IMR-90 (cell line): ENCODE measurements around the gene CD9. TPM values are rescaled to one million over a fixed set of nuclear protein-coding genes. Genes with fewer than 3 reads are reported as not detected.

Source experiments
- ATAC-seq: fragments of 200-7000 bp; cut with Tn5 transposase; 2 replicates; pipeline ENCODE4 v1.9.1; 2020; ENCODE audit warnings: low read depth, mild to moderate bottlenecking, moderate library complexity
- BruUV-seq: library from RNA; stranded (reverse); fragments of 400-500 nt; replicated peaks from 2 replicates; lab custom pipeline; 2021; lab: Mats Ljungman, UMichigan
- CTCF ChIA-PET: fragments of 300-600 bp; formaldehyde crosslinking; extraction: SDS; loops from one replicate; lab custom pipeline; 2021; ENCODE audit warnings: antibody characterized with exemption; lab: Yijun Ruan, JAX
- POLR2A ChIA-PET: fragments of 300-600 bp; sonication (Branson Sonifier 250); formaldehyde crosslinking; loops from one replicate; lab custom pipeline; 2022; ENCODE audit warnings: antibody characterized with exemption; ENCODE audit not compliant: unreplicated experiment; lab: Charles Lee
- DNase-seq: peaks from one replicate; pipeline ENCODE4 v3.0.0; 2013
- H2AFZ ChIP-seq: replicated peaks from 2 replicates; pipeline ENCODE3; 2013; ENCODE audit warnings: low read length, mild to moderate bottlenecking; ENCODE audit not compliant: poor library complexity
- H2AK5ac ChIP-seq: 2 replicates; pipeline ENCODE4 v1.6.1; 2013; ENCODE audit warnings: low read depth, low read length, inconsistent platforms
- H2AK9ac ChIP-seq: replicated peaks from 2 replicates; pipeline ENCODE3; 2013; ENCODE audit warnings: mild to moderate bottlenecking, low read depth, low read length, moderate library complexity; ENCODE audit not compliant: poor library complexity
- H2BK120ac ChIP-seq: 2 replicates; pipeline ENCODE4 v1.6.1; 2013; ENCODE audit warnings: low read depth, low read length, inconsistent platforms
- H2BK15ac ChIP-seq: 3 replicates; pipeline ENCODE4 v1.6.1; 2013; ENCODE audit warnings: low read depth, low read length, inconsistent platforms
- H2BK20ac ChIP-seq: 2 replicates; pipeline ENCODE4 v1.6.1; 2013; ENCODE audit warnings: low read depth, mild to moderate bottlenecking, inconsistent platforms, low read length, moderate library complexity
- H2BK5ac ChIP-seq: 2 replicates; pipeline ENCODE4 v1.6.1; 2013; ENCODE audit warnings: mild to moderate bottlenecking, low read depth, low read length, inconsistent platforms; ENCODE audit not compliant: poor library complexity, severe bottlenecking
- H3K14ac ChIP-seq: replicated peaks from 2 replicates; pipeline ENCODE4 v1.6.1; 2013; ENCODE audit warnings: low read depth, low read length, inconsistent platforms
- H3K18ac ChIP-seq: 2 replicates; pipeline ENCODE4 v1.6.1; 2013; ENCODE audit warnings: low read depth, low read length, control low read depth
- H3K23ac ChIP-seq: 2 replicates; pipeline ENCODE4 v1.6.1; 2013; ENCODE audit warnings: low read depth, low read length, inconsistent platforms
- H3K27ac ChIP-seq: 2 replicates; pipeline ENCODE4 v1.5.1; 2013; ENCODE audit warnings: mild to moderate bottlenecking, control low read depth, low read length; ENCODE audit not compliant: insufficient read depth
- H3K27me3 ChIP-seq: 2 replicates; pipeline ENCODE4 v1.6.1; 2013; ENCODE audit warnings: low read length; ENCODE audit not compliant: control insufficient read depth, insufficient read depth
- H3K36me3 ChIP-seq: 2 replicates; pipeline ENCODE4 v1.6.1; 2013; ENCODE audit warnings: low read length, mixed read lengths; ENCODE audit not compliant: control insufficient read depth, insufficient read depth
- H3K4ac ChIP-seq: 2 replicates; pipeline ENCODE4 v1.6.1; 2013; ENCODE audit warnings: low read depth, low read length, inconsistent platforms
- H3K4me1 ChIP-seq: 2 replicates; pipeline ENCODE4 v1.6.1; 2013; ENCODE audit warnings: low read length, mixed read lengths; ENCODE audit not compliant: control insufficient read depth, insufficient read depth
- H3K4me2 ChIP-seq: 2 replicates; pipeline ENCODE4 v1.6.1; 2013; ENCODE audit warnings: low read depth, mild to moderate bottlenecking, control low read depth, low read length, moderate library complexity
- H3K4me3 ChIP-seq: 2 replicates; pipeline ENCODE4 v1.5.1; 2013; ENCODE audit warnings: low read depth, mild to moderate bottlenecking, control low read depth, low read length, moderate library complexity; ENCODE audit not compliant: insufficient read depth
- H3K56ac ChIP-seq: 2 replicates; pipeline ENCODE4 v1.6.1; 2013; ENCODE audit warnings: low read length, inconsistent platforms; ENCODE audit not compliant: insufficient read depth; ENCODE audit errors: extremely low read depth
- H3K79me1 ChIP-seq, 2 experiments: 2 replicates each; pipeline ENCODE4 v1.6.1; 2013; ENCODE audit warnings: low read length in 2 of 2, inconsistent platforms in 1 of 2, low read depth in 1 of 2
- H3K9ac ChIP-seq: 2 replicates; pipeline ENCODE4 v1.6.1; 2013; ENCODE audit warnings: low read depth, low read length, control low read depth
- H3K9me1 ChIP-seq: 2 replicates; pipeline ENCODE4 v1.6.1; 2013; ENCODE audit warnings: low read length, inconsistent platforms; ENCODE audit not compliant: insufficient read depth
- H3K9me3 ChIP-seq: 2 replicates; pipeline ENCODE4 v1.6.1; 2013; ENCODE audit warnings: low read length; ENCODE audit not compliant: control insufficient read depth, insufficient read depth
- H4K20me1 ChIP-seq: 2 replicates; pipeline ENCODE4 v1.6.1; 2013; ENCODE audit warnings: low read length, inconsistent platforms; ENCODE audit not compliant: insufficient read depth
- H4K5ac ChIP-seq: 2 replicates; pipeline ENCODE4 v1.6.1; 2013; ENCODE audit warnings: mild to moderate bottlenecking, low read depth, low read length, control low read depth
- H4K8ac ChIP-seq, 2 experiments: 2 replicates each; pipeline ENCODE4 v1.6.1; 2013; ENCODE audit warnings: low read depth in 2 of 2, low read length in 2 of 2, control low read depth in 1 of 2, inconsistent platforms in 1 of 2
- H4K91ac ChIP-seq: 2 replicates; pipeline ENCODE4 v1.6.1; 2013; ENCODE audit warnings: low read depth, low read length, inconsistent platforms; ENCODE audit not compliant: insufficient read depth
- CEBPB ChIP-seq: IDR thresholded peaks from 2 replicates; pipeline ENCODE4 v1.6.1; 2012; ENCODE audit warnings: low read depth, low read length, improper control_type of control experiment
- CHD1 ChIP-seq: IDR thresholded peaks from 2 replicates; pipeline ENCODE4 v1.6.1; 2012; ENCODE audit warnings: low read depth, low read length, improper control_type of control experiment
- FOS ChIP-seq: fragments of 150-350 bp; IDR thresholded peaks from 2 replicates; pipeline ENCODE4 v1.6.1; 2016; ENCODE audit warnings: low read depth, low read length
- MAFK ChIP-seq: IDR thresholded peaks from 2 replicates; pipeline ENCODE4 v1.6.1; 2012; ENCODE audit warnings: low read depth, low read length, improper control_type of control experiment
- POLR2A ChIP-seq: IDR thresholded peaks from 2 replicates; pipeline ENCODE4 v1.6.1; 2012; ENCODE audit warnings: mild to moderate bottlenecking, low read depth, low read length
- RAD21 ChIP-seq: IDR thresholded peaks from 2 replicates; pipeline ENCODE4 v1.6.1; 2012; ENCODE audit warnings: low read length, improper control_type of control experiment
- RCOR1 ChIP-seq: IDR thresholded peaks from 2 replicates; pipeline ENCODE4 v1.6.1; 2012; ENCODE audit warnings: mild to moderate bottlenecking, low read length, improper control_type of control experiment; ENCODE audit not compliant: insufficient replicate concordance
- RFX5 ChIP-seq: IDR thresholded peaks from 2 replicates; pipeline ENCODE4 v1.8.0; 2012; ENCODE audit warnings: low read depth, mild to moderate bottlenecking, low read length, moderate library complexity
- WGBS, 2 experiments: methylation state at CpG; one replicate each; pipeline versions ENCODE4 v1.1.5 to v1.1.7; 2013; ENCODE audit warnings: missing lambda C conversion rate in 2 of 2; ENCODE audit not compliant: insufficient read length in 1 of 2; ENCODE audit errors: extremely low coverage in 2 of 2; 5-methylcytosine and 5-hydroxymethylcytosine counted together
- dilution Hi-C: fragments of 300-500 bp; cut with HindIII; formaldehyde crosslinking; loops from one replicate; pipeline ENCODE4 v1.14.3; 2018; ENCODE audit warnings: low sequenced_read_pairs; ENCODE audit not compliant: unreplicated experiment
- in situ Hi-C: fragments of 300-500 bp; cut with MboI; formaldehyde crosslinking; loops from 3 replicates; pipeline ENCODE4 v1.14.3; 2019; ENCODE audit warnings: low sequenced_read_pairs, inconsistent platforms, mixed read lengths
- intact Hi-C: fragments of 100-400 bp; cut with micrococcal nuclease; formaldehyde crosslinking; loops from 2 replicates; pipeline ENCODE4 v1.10.0; 2022
- polyA plus RNA-seq, 3 experiments: library from polyadenylated mRNA; depleted of rRNA; stranded (reverse); fragments of >200 nt; gene quantifications; 2 replicates each; pipeline ENCODE4 v1.2.3, GENCODE V29; 2012; ENCODE audit warnings: low replicate concordance in 1 of 3
- total RNA-seq: library from RNA; depleted of rRNA; stranded (reverse); fragments of >200 nt; gene quantifications from 2 replicates; pipeline ENCODE4 v1.2.3, GENCODE V29; 2012
- TF ChIP-seq, protein P1 (sequence below): fragments of 150-350 bp; IDR thresholded peaks from 2 replicates; pipeline ENCODE4 v1.6.1; 2017; ENCODE audit warnings: mild to moderate bottlenecking, antibody characterized with exemption, low read length, low read depth

Gene CD9
- total and polyA plus RNA-seq, 2 of the 4 experiments (the other 2 are of a cell fraction), result 48.8 to 70.9 TPM

DNA sequence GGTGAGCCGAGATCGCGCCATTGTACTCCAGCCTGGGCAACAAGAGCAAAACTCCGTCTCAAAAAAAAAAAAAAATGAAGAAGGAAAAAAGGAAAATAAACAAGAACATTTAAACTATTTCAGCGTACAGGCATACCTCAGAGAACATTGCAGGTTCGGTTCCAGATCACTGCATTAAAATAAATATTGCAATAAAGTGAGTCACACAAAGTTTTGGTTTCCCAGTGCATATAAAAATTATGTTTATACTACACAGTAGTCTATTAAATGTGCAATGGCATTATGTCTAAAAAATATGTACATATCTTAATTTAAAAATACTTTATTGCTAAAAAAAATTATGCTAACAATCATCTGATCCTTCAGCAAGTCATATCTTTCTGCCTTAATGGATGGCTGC is 56.8 kb downstream of the CD9 start:
- DNase-seq (no peak), ATAC-seq (no peak)
- no peak overlapping the region for H4K5ac ChIP-seq
- BruUV-seq, result no TSS peak
- no CpG with 5 or more reads among the region's 6 CpGs for WGBS, 2 experiments
- no peaks in the 10 kb centered on the region for H4K20me1 ChIP-seq
- no peak overlapping the region for H3K4me3 ChIP-seq
- no peak overlapping the region for H3K27ac ChIP-seq
- ChIA-PET CTCF (no interaction called here), POLR2A (no interaction called here)
- no peak overlapping the region for H2BK5ac ChIP-seq
- H3K9ac ChIP-seq, result no peak overlapping the region
- H2AK5ac ChIP-seq, result no peak overlapping the region
- H3K4ac ChIP-seq, result no peak overlapping the region
- no peak overlapping the region for H3K23ac ChIP-seq
- H3K36me3 ChIP-seq, result no peaks in the 10 kb centered on the region
- H4K91ac ChIP-seq, result no peak overlapping the region
- no peak overlapping the region for H2BK120ac ChIP-seq
- peaks cover 5% of the 10 kb centered on the region; the same call in 1 of the 2 replicates for H3K9me3 ChIP-seq
- H3K56ac ChIP-seq, result no peak overlapping the region
- dilution Hi-C loops, result no loop called here
- no peak overlapping the region for H2BK20ac ChIP-seq
- H2AK9ac ChIP-seq, result no peak overlapping the region
- H3K79me1 ChIP-seq, result no peaks in the 10 kb centered on the region
- no peak overlapping the region for H2BK15ac ChIP-seq
- TF ChIP-seq CHD1, result no peak
- TF ChIP-seq, protein P1, sequence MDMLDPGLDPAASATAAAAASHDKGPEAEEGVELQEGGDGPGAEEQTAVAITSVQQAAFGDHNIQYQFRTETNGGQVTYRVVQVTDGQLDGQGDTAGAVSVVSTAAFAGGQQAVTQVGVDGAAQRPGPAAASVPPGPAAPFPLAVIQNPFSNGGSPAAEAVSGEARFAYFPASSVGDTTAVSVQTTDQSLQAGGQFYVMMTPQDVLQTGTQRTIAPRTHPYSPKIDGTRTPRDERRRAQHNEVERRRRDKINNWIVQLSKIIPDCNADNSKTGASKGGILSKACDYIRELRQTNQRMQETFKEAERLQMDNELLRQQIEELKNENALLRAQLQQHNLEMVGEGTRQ, result no peak
- no peak for TF ChIP-seq RCOR1
- TF ChIP-seq RFX5, result no peak
- no peak for TF ChIP-seq MAFK
- TF ChIP-seq RAD21, result no peak
- no peak for TF ChIP-seq POLR2A
- no peak for TF ChIP-seq FOS
- no peak for TF ChIP-seq CEBPB
- H3K18ac ChIP-seq, result no peak overlapping the region
- no peak overlapping the region for H3K4me2 ChIP-seq
- no peaks in the 10 kb centered on the region for H3K9me1 ChIP-seq
- H3K27me3 ChIP-seq, result peaks cover 2% of the 10 kb centered on the region
- intact Hi-C loops, result no loop called here
- H3K4me1 ChIP-seq, result no peaks in the 10 kb centered on the region
- in situ Hi-C loops, result no loop called here
- no peak overlapping the region for H3K14ac ChIP-seq
- no peak overlapping the region for H2AFZ ChIP-seq
- no peak overlapping the region for H4K8ac ChIP-seq
